K562 (cell line): ENCODE data around the gene KRAS. TPM values are rescaled to one million over a fixed set of nuclear protein-coding genes. Genes with fewer than 3 reads are reported as not detected.

Experiments used
- FOXA1 ChIP-seq: fragments of 450-650 bp; IDR thresholded peaks from 2 replicates; pipeline ENCODE4 v1.6.1; 2016; ENCODE audit warnings: mild to moderate bottlenecking, borderline replicate concordance
- HDAC2 ChIP-seq: fragments of 450-650 bp; IDR thresholded peaks from 2 replicates; pipeline ENCODE4 v1.6.1; 2016; ENCODE audit warnings: mild to moderate bottlenecking
- KLF1 ChIP-seq: fragments of 450-650 bp; IDR thresholded peaks from 2 replicates; pipeline ENCODE4 v1.6.1; 2016; ENCODE audit warnings: missing genetic modification characterization, missing compliant biosample characterization
- KLF13 ChIP-seq: fragments of 450-650 bp; IDR thresholded peaks from 2 replicates; pipeline ENCODE4 v1.6.1; 2016; ENCODE audit warnings: missing genetic modification characterization, low read depth, mild to moderate bottlenecking, missing compliant biosample characterization, moderate library complexity, borderline replicate concordance
- NFXL1 ChIP-seq: fragments of 450-650 bp; formaldehyde crosslinking; IDR thresholded peaks from 2 replicates; pipeline ENCODE4 v1.4.0; 2021; ENCODE audit warnings: mild to moderate bottlenecking
- NR2C2 ChIP-seq, 2 experiments: fragments of 200-800 bp in 1 of 2; sonication (Bioruptor generic) in 1 of 2; sonication (generic) in 1 of 2; formaldehyde crosslinking in 1 of 2; IDR thresholded peaks; 2 replicates each; pipeline versions ENCODE4 v1.6.1 to v1.8.0; 2016 to 2022; ENCODE audit warnings: mild to moderate bottlenecking in 1 of 2, missing compliant biosample characterization in 1 of 2, missing genetic modification characterization in 1 of 2, missing genetic modification reagents in 1 of 2
- RBFOX2 ChIP-seq: fragments of 200-400 bp; formaldehyde crosslinking; IDR thresholded peaks from 2 replicates; pipeline ENCODE4 v1.6.1; 2017; ENCODE audit warnings: low read depth, mild to moderate bottlenecking, low read length, moderate library complexity
- RBM34 ChIP-seq: fragments of 200-400 bp; formaldehyde crosslinking; IDR thresholded peaks from 2 replicates; pipeline ENCODE4 v1.6.1; 2018; ENCODE audit warnings: low read length, borderline replicate concordance; ENCODE audit not compliant: insufficient read depth
- SIX5 ChIP-seq, 2 experiments: IDR thresholded peaks; 2 replicates each; pipeline ENCODE4 v1.6.1; 2011; ENCODE audit warnings: low read length in 2 of 2, borderline replicate concordance in 1 of 2, low read depth in 1 of 2, mild to moderate bottlenecking in 1 of 2, moderate library complexity in 1 of 2; ENCODE audit not compliant: insufficient read depth in 1 of 2
- TGIF2 ChIP-seq: sonication (generic); formaldehyde crosslinking; IDR thresholded peaks from 2 replicates; pipeline ENCODE4 v1.8.1; 2022; ENCODE audit warnings: mild to moderate bottlenecking, missing genetic modification reagents, moderate library complexity
- ZNF143 ChIP-seq: sonication (generic); formaldehyde crosslinking; IDR thresholded peaks from 2 replicates; pipeline ENCODE4 v1.9.0; 2022; ENCODE audit warnings: mild to moderate bottlenecking, missing genetic modification reagents
- ZNF184 ChIP-seq: sonication (generic); formaldehyde crosslinking; IDR thresholded peaks from 2 replicates; pipeline ENCODE4 v1.5.0; 2020; ENCODE audit warnings: missing genetic modification reagents
- ZNF561 ChIP-seq: fragments of 450-650 bp; formaldehyde crosslinking; conservative IDR thresholded peaks from 2 replicates; pipeline ENCODE4 v1.4.0; 2020; ENCODE audit warnings: mild to moderate bottlenecking, moderate library complexity
- ZNF57 ChIP-seq: fragments of 450-650 bp; formaldehyde crosslinking; IDR thresholded peaks from 2 replicates; pipeline ENCODE4 v1.4.0; 2020; ENCODE audit warnings: mild to moderate bottlenecking, moderate library complexity
- polyA plus RNA-seq, 8 experiments: library from polyadenylated mRNA; depleted of rRNA in 4 of 8; stranded (reverse) in 5 of 8; unstranded in 3 of 8; fragments of >200 nt; fragmentation: Nextera tagmentation in 2 of 8; fragmentation: Illumina TruSeq in 1 of 8; extraction: Ambion mirVana in 2 of 8; extraction: Trizol in 1 of 8; gene quantifications; 2 replicates each; pipeline versions ENCODE4 v1.2.1 to v1.2.3, GENCODE V29; 2011 to 2014; ENCODE audit warnings: inconsistent platforms in 1 of 8, missing spikeins in 1 of 8
- total RNA-seq, 7 experiments: library from RNA; depleted of rRNA in 6 of 7; stranded (reverse); fragments of >200 nt in 6 of 7; fragmentation: Illumina TruSeq in 2 of 7; extraction: Trizol in 2 of 7; gene quantifications; 2 replicates each; pipeline versions ENCODE4 v1.2.1 to v1.2.3, GENCODE V29; 2011 to 2021; ENCODE audit warnings: low replicate concordance in 1 of 7
- TF ChIP-seq, protein P1 (sequence below): fragments of 250-450 bp; sonication (Bioruptor Pico); IDR thresholded peaks from 2 replicates; pipeline ENCODE4 v1.5.0; 2020; ENCODE audit warnings: mild to moderate bottlenecking
- TF ChIP-seq, protein P2 (sequence below): sonication (generic); formaldehyde crosslinking; IDR thresholded peaks from 2 replicates; pipeline ENCODE4 v1.4.0; 2020; ENCODE audit warnings: mild to moderate bottlenecking, missing genetic modification reagents
- TF ChIP-seq, protein P3 (sequence below): fragments of 250-450 bp; sonication (Bioruptor Pico); IDR thresholded peaks from 2 replicates; pipeline ENCODE4 v1.4.0; 2020; ENCODE audit warnings: mild to moderate bottlenecking, moderate library complexity
- TF ChIP-seq, protein P4 (sequence below): sonication (generic); formaldehyde crosslinking; IDR thresholded peaks from 2 replicates; pipeline ENCODE4 v1.8.0; 2022; ENCODE audit warnings: mild to moderate bottlenecking, missing genetic modification reagents

Gene KRAS
- total and polyA plus RNA-seq, 9 of the 15 experiments (the other 6 are each of a cell fraction or from before 2014, with no cell fraction given) = 7.2 to 21.2 (median 12.7) TPM

DNA sequence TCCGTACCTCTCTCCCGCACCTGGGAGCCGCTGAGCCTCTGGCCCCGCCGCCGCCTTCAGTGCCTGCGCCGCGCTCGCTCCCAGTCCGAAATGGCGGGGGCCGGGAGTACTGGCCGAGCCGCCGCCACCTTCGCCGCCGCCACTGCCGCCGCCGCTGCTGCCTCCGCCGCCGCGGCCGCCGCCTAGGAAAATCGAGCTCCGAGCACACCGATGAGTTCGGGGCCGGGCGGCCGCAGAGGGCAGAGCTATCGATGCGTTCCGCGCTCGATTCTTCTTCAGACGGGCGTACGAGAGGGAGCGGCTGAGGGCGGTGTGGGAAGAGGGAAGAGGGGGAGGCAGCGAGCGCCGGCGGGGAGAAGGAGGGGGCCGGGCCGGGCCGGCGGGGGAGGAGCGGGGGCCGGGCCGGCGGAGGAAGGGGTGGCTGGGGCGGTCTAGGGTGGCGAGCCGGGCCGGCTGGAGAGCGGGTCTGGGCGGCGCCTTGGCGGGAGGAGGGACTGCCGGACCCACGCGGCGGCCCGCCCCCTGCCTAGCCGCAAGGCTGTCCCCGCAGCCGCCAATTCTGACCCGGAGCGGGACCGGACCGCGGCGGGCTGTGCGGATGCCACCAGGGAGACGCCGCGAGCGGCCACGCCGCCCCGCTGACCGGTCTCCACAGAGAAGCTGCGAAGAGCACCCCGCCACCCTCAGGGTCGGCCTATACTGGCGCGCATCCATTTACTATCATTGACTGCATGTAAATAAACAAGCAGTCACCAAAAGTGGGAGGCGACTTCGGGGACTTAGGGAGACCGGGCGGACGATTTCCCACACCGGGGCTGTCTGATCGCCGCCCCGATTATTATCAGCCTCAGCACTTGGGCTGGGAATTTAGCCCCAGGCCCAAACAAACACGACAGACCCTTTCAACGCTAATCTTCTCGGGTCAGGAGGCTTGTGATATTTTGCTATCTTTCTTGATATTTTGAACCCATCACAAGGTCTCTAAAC, at the start of gene KRAS (continued):
- TF ChIP-seq KLF13 (tag) (0 out of 2 replicates have a peak, but pooled peaks have one; percentile 48), ZNF57 (CRISPR knock-in tag) (no peak), SIX5 (IDR thresholded peaks at IDR 0.05; ENCODE audit: borderline replicate concordance in 1 of 2, insufficient read depth in 1 of 2, low read depth in 1 of 2, low read length in 2 of 2) (no peak), ZNF184 (CRISPR knock-in tag) (no peak), ZNF561 (CRISPR knock-in tag) (no peak), ZNF143 (CRISPR knock-in tag) (no peak), NR2C2 (CRISPR knock-in tag; IDR thresholded peaks at IDR 0.05) (no peak), NR2C2 (tag; IDR thresholded peaks at IDR 0.05) (peak; percentile 52; the same call in 1 of the 2 replicates), FOXA1 (no peak), RBM34 (no peak), RBFOX2 (peak; percentile 84), NFXL1 (CRISPR knock-in tag) (no peak), KLF1 (tag) (no peak), HDAC2 (peak; percentile 51; the same call in 1 of the 2 replicates), TGIF2 (CRISPR knock-in tag) (no peak)
- TF ChIP-seq, protein P1, sequence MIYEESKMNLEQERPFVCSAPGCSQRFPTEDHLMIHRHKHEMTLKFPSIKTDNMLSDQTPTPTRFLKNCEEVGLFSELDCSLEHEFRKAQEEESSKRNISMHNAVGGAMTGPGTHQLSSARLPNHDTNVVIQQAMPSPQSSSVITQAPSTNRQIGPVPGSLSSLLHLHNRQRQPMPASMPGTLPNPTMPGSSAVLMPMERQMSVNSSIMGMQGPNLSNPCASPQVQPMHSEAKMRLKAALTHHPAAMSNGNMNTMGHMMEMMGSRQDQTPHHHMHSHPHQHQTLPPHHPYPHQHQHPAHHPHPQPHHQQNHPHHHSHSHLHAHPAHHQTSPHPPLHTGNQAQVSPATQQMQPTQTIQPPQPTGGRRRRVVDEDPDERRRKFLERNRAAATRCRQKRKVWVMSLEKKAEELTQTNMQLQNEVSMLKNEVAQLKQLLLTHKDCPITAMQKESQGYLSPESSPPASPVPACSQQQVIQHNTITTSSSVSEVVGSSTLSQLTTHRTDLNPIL = no peak
- TF ChIP-seq, protein P2, sequence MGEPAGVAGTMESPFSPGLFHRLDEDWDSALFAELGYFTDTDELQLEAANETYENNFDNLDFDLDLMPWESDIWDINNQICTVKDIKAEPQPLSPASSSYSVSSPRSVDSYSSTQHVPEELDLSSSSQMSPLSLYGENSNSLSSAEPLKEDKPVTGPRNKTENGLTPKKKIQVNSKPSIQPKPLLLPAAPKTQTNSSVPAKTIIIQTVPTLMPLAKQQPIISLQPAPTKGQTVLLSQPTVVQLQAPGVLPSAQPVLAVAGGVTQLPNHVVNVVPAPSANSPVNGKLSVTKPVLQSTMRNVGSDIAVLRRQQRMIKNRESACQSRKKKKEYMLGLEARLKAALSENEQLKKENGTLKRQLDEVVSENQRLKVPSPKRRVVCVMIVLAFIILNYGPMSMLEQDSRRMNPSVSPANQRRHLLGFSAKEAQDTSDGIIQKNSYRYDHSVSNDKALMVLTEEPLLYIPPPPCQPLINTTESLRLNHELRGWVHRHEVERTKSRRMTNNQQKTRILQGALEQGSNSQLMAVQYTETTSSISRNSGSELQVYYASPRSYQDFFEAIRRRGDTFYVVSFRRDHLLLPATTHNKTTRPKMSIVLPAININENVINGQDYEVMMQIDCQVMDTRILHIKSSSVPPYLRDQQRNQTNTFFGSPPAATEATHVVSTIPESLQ (CRISPR knock-in tag) = no peak
- TF ChIP-seq, protein P3, sequence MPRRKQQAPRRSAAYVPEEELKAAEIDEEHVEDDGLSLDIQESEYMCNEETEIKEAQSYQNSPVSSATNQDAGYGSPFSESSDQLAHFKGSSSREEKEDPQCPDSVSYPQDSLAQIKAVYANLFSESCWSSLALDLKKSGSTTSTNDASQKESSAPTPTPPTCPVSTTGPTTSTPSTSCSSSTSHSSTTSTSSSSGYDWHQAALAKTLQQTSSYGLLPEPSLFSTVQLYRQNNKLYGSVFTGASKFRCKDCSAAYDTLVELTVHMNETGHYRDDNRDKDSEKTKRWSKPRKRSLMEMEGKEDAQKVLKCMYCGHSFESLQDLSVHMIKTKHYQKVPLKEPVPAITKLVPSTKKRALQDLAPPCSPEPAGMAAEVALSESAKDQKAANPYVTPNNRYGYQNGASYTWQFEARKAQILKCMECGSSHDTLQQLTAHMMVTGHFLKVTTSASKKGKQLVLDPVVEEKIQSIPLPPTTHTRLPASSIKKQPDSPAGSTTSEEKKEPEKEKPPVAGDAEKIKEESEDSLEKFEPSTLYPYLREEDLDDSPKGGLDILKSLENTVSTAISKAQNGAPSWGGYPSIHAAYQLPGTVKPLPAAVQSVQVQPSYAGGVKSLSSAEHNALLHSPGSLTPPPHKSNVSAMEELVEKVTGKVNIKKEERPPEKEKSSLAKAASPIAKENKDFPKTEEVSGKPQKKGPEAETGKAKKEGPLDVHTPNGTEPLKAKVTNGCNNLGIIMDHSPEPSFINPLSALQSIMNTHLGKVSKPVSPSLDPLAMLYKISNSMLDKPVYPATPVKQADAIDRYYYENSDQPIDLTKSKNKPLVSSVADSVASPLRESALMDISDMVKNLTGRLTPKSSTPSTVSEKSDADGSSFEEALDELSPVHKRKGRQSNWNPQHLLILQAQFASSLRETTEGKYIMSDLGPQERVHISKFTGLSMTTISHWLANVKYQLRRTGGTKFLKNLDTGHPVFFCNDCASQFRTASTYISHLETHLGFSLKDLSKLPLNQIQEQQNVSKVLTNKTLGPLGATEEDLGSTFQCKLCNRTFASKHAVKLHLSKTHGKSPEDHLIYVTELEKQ (CRISPR knock-in tag) = no peak
- TF ChIP-seq, protein P4, sequence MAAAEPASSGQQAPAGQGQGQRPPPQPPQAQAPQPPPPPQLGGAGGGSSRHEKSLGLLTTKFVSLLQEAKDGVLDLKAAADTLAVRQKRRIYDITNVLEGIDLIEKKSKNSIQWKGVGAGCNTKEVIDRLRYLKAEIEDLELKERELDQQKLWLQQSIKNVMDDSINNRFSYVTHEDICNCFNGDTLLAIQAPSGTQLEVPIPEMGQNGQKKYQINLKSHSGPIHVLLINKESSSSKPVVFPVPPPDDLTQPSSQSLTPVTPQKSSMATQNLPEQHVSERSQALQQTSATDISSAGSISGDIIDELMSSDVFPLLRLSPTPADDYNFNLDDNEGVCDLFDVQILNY (CRISPR knock-in tag) = no peak
